SK-N-SH treated with all-trans-retinoic acid at 6 μM for 48 hours (cell line): ENCODE results near the gene SLC39A10.

Source experiments
- ATAC-seq: fragments of 200-7000 bp; cut with Tn5 transposase; 3 replicates; pipeline ENCODE4 v1.9.1; 2020; ENCODE audit warnings: mild to moderate bottlenecking, moderate library complexity
- ARNTL ChIP-seq: fragments of 450-650 bp; formaldehyde crosslinking; IDR thresholded peaks from 2 replicates; pipeline ENCODE4 v1.5.0; 2020; ENCODE audit warnings: low read depth, mild to moderate bottlenecking, moderate library complexity, borderline replicate concordance
- CSDC2 ChIP-seq: fragments of 250-450 bp; sonication (Bioruptor Pico); IDR thresholded peaks from 2 replicates; pipeline ENCODE4 v1.5.0; 2020; ENCODE audit warnings: mild to moderate bottlenecking, moderate library complexity
- ESRRG ChIP-seq: fragments of 250-450 bp; sonication (Bioruptor Pico); IDR thresholded peaks from 2 replicates; pipeline ENCODE4 v1.6.1; 2021; ENCODE audit warnings: mild to moderate bottlenecking
- GLIS3 ChIP-seq: fragments of 250-450 bp; sonication (Bioruptor Pico); IDR thresholded peaks from 2 replicates; pipeline ENCODE4 v1.5.0; 2020; ENCODE audit warnings: mild to moderate bottlenecking, moderate library complexity
- PPARA ChIP-seq: fragments of 250-450 bp; sonication (Bioruptor Pico); IDR thresholded peaks from 2 replicates; pipeline ENCODE4 v1.5.0; 2020; ENCODE audit warnings: mild to moderate bottlenecking, borderline replicate concordance
- RARB ChIP-seq: fragments of 250-450 bp; sonication (Bioruptor Pico); IDR thresholded peaks from 2 replicates; pipeline ENCODE4 v1.8.0; 2021; ENCODE audit warnings: mild to moderate bottlenecking, moderate library complexity
- SNAI2 ChIP-seq: fragments of 250-450 bp; sonication (Bioruptor Pico); IDR thresholded peaks from 2 replicates; pipeline ENCODE4 v1.5.0; 2020; ENCODE audit warnings: mild to moderate bottlenecking, moderate library complexity
- TCF4 ChIP-seq: fragments of 250-450 bp; sonication (Bioruptor Pico); IDR thresholded peaks from 2 replicates; pipeline ENCODE4 v1.8.0; 2021; ENCODE audit warnings: mild to moderate bottlenecking, moderate library complexity, borderline replicate concordance
- TOX ChIP-seq: fragments of 250-450 bp; sonication (Bioruptor Pico); IDR thresholded peaks from 2 replicates; pipeline ENCODE4 v1.8.0; 2021; ENCODE audit warnings: mild to moderate bottlenecking, moderate library complexity, borderline replicate concordance
- ZC3H10 ChIP-seq: fragments of 250-450 bp; sonication (Bioruptor Pico); IDR thresholded peaks from 2 replicates; pipeline ENCODE4 v1.5.1; 2021; ENCODE audit warnings: mild to moderate bottlenecking, moderate library complexity
- ZFP30 ChIP-seq: fragments of 450-650 bp; formaldehyde crosslinking; IDR thresholded peaks from 2 replicates; pipeline ENCODE4 v1.5.0; 2022; ENCODE audit warnings: mild to moderate bottlenecking, moderate library complexity
- ZNF565 ChIP-seq: fragments of 450-650 bp; formaldehyde crosslinking; conservative IDR thresholded peaks from 2 replicates; pipeline ENCODE4 v1.5.0; 2020; ENCODE audit warnings: low read depth, mild to moderate bottlenecking, moderate library complexity
- ZNF70 ChIP-seq: fragments of 450-650 bp; formaldehyde crosslinking; IDR thresholded peaks from 2 replicates; pipeline ENCODE4 v1.5.0; 2020; ENCODE audit warnings: mild to moderate bottlenecking, moderate library complexity
- ZNF8 ChIP-seq: fragments of 450-650 bp; formaldehyde crosslinking; IDR thresholded peaks from 2 replicates; pipeline ENCODE4 v1.5.0; 2020; ENCODE audit warnings: mild to moderate bottlenecking, moderate library complexity
- TF ChIP-seq, protein P1 (sequence below): fragments of 250-450 bp; sonication (Bioruptor Pico); IDR thresholded peaks from 2 replicates; pipeline ENCODE4 v1.8.0; 2020; ENCODE audit warnings: mild to moderate bottlenecking, moderate library complexity, borderline replicate concordance
- TF ChIP-seq, protein P2 (sequence below): fragments of 250-450 bp; sonication (Bioruptor Pico); IDR thresholded peaks from 2 replicates; pipeline ENCODE4 v1.5.0; 2020; ENCODE audit warnings: mild to moderate bottlenecking, moderate library complexity
- TF ChIP-seq, protein P3 (sequence below): fragments of 250-450 bp; sonication (Bioruptor Pico); IDR thresholded peaks from 2 replicates; pipeline ENCODE4 v1.8.0; 2021; ENCODE audit warnings: low read depth, mild to moderate bottlenecking, moderate library complexity, borderline replicate concordance
- TF ChIP-seq, protein P4 (sequence below): fragments of 250-450 bp; sonication (Bioruptor Pico); IDR thresholded peaks from 2 replicates; pipeline ENCODE4 v1.5.1; 2021; ENCODE audit warnings: mild to moderate bottlenecking, moderate library complexity
- TF ChIP-seq, protein P5 (sequence below): fragments of 250-450 bp; sonication (Bioruptor Pico); IDR thresholded peaks from 2 replicates; pipeline ENCODE4 v1.5.1; 2020; ENCODE audit warnings: low read depth, mild to moderate bottlenecking, moderate library complexity

The SLC39A10 gene

DNA sequence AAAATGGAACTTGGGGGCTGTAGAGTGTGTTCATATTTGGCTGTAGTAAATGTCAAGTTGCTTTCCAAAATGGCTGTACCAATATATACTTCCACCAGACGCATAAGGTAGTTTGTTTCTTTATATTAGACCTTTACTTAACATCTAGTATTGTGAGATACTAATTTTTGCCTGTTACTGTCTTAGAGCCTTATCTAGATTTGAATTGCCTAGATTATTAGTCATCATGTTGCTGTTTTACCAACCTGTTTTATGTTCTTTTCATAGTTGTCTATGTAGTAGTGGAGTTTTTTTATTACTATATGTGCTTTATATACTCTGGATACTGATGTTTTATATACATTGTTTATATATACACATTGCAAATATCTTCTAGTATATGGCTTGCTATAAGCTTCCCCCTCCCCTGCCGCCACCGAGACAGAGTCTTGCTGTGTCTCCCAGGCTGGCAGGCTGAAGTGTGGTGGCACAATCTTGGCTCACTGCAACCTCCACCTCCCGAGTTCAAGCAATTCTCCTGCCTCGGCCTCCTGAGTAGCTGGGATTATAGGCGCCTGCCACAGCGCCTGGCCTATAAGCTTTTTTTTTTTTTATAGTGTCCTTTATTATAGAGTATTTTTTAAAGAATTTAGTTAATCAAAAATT is 18.9 kb downstream of the SLC39A10 start:
- TF ChIP-seq PPARA (CRISPR knock-in tag): no peak
- TF ChIP-seq, protein P1, sequence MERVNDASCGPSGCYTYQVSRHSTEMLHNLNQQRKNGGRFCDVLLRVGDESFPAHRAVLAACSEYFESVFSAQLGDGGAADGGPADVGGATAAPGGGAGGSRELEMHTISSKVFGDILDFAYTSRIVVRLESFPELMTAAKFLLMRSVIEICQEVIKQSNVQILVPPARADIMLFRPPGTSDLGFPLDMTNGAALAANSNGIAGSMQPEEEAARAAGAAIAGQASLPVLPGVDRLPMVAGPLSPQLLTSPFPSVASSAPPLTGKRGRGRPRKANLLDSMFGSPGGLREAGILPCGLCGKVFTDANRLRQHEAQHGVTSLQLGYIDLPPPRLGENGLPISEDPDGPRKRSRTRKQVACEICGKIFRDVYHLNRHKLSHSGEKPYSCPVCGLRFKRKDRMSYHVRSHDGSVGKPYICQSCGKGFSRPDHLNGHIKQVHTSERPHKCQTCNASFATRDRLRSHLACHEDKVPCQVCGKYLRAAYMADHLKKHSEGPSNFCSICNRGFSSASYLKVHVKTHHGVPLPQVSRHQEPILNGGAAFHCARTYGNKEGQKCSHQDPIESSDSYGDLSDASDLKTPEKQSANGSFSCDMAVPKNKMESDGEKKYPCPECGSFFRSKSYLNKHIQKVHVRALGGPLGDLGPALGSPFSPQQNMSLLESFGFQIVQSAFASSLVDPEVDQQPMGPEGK (CRISPR knock-in tag): no peak
- TF ChIP-seq ZFP30 (CRISPR knock-in tag): no peak
- TF ChIP-seq, protein P2, sequence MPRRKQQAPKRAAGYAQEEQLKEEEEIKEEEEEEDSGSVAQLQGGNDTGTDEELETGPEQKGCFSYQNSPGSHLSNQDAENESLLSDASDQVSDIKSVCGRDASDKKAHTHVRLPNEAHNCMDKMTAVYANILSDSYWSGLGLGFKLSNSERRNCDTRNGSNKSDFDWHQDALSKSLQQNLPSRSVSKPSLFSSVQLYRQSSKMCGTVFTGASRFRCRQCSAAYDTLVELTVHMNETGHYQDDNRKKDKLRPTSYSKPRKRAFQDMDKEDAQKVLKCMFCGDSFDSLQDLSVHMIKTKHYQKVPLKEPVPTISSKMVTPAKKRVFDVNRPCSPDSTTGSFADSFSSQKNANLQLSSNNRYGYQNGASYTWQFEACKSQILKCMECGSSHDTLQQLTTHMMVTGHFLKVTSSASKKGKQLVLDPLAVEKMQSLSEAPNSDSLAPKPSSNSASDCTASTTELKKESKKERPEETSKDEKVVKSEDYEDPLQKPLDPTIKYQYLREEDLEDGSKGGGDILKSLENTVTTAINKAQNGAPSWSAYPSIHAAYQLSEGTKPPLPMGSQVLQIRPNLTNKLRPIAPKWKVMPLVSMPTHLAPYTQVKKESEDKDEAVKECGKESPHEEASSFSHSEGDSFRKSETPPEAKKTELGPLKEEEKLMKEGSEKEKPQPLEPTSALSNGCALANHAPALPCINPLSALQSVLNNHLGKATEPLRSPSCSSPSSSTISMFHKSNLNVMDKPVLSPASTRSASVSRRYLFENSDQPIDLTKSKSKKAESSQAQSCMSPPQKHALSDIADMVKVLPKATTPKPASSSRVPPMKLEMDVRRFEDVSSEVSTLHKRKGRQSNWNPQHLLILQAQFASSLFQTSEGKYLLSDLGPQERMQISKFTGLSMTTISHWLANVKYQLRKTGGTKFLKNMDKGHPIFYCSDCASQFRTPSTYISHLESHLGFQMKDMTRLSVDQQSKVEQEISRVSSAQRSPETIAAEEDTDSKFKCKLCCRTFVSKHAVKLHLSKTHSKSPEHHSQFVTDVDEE (CRISPR knock-in tag): no peak
- no peak for TF ChIP-seq ZC3H10 (CRISPR knock-in tag)
- no peak for TF ChIP-seq GLIS3
- TF ChIP-seq, protein P3, sequence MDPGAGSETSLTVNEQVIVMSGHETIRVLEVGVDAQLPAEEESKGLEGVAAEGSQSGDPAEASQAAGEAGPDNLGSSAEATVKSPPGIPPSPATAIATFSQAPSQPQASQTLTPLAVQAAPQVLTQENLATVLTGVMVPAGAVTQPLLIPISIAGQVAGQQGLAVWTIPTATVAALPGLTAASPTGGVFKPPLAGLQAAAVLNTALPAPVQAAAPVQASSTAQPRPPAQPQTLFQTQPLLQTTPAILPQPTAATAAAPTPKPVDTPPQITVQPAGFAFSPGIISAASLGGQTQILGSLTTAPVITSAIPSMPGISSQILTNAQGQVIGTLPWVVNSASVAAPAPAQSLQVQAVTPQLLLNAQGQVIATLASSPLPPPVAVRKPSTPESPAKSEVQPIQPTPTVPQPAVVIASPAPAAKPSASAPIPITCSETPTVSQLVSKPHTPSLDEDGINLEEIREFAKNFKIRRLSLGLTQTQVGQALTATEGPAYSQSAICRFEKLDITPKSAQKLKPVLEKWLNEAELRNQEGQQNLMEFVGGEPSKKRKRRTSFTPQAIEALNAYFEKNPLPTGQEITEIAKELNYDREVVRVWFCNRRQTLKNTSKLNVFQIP (CRISPR knock-in tag): no peak
- TF ChIP-seq TCF4 (CRISPR knock-in tag): no peak
- TF ChIP-seq RARB (CRISPR knock-in tag): no peak
- TF ChIP-seq, protein P4, sequence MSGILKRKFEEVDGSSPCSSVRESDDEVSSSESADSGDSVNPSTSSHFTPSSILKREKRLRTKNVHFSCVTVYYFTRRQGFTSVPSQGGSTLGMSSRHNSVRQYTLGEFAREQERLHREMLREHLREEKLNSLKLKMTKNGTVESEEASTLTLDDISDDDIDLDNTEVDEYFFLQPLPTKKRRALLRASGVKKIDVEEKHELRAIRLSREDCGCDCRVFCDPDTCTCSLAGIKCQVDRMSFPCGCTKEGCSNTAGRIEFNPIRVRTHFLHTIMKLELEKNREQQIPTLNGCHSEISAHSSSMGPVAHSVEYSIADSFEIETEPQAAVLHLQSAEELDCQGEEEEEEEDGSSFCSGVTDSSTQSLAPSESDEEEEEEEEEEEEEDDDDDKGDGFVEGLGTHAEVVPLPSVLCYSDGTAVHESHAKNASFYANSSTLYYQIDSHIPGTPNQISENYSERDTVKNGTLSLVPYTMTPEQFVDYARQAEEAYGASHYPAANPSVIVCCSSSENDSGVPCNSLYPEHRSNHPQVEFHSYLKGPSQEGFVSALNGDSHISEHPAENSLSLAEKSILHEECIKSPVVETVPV (CRISPR knock-in tag): no peak
- no peak for TF ChIP-seq TOX (CRISPR knock-in tag)
- no peak for TF ChIP-seq SNAI2 (CRISPR knock-in tag)
- no peak for TF ChIP-seq ZNF70
- ATAC-seq: no peak; the same call in 2 of the 3 replicates

DNA sequence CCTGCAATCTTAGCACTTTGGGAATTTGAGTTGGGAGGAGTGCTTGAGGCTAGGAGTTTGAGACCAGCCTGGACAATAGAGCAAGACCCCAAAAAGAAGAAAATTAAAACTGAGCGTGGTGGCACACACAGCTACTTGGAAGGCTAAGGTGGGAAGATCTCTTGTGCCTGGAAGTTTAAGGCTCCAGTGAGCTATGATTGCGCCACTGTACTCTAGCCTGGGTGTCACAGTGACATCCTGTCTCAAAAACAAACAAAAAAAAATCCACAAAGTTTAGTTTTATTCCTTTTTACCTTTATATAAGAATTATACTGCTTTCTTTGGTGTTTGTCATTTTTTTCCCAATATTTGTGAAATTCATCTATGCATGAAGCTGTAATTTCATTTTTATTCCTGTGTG is 20.3 kb downstream of the SLC39A10 start:
- no peak for TF ChIP-seq TCF4 (CRISPR knock-in tag)

DNA sequence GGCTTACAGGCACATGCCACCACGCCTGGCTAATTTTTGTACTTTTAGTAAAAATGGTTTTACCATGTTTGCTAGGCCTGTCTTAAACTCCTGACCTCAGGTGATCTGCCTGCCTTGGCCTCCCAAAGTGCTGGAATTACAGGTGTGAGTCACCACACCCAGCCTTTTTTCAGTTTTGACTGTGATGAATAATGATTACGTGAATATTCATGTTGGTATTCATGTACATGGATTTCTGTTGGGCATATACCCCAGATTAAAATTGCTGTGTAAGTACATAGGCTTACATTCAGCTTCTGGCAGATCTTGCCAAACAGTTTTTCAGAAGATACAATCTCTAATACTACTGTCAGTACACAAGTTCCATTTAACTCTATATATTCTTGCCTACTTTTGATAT is 20.9 kb downstream of the SLC39A10 start:
- ATAC-seq: no peak
- TF ChIP-seq ZC3H10 (CRISPR knock-in tag): no peak

More for the DNA sequence above, 20.3 kb downstream of the SLC39A10 start:
- no peak for ATAC-seq

DNA sequence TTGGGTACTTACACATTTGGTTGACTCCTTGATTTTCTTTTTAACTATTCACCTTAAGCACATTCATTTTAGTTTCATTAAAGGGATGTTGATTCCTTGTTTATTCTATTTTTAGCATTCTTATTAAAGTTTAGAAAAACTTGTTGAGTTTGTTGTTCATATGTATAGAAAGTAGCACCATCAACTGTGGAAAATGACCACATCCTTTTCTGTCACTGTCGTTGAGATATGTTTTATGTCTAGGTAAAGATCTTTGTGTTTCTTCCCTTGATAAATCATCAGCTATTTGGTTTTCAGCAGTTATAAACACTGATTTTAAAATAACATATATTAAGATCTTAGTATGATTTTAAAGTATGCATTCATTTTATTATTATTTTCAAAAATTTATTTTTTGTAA is 25.1 kb downstream of the SLC39A10 start:
- no peak for ATAC-seq
- TF ChIP-seq ESRRG (CRISPR knock-in tag) (no peak), PPARA (CRISPR knock-in tag) (no peak)

DNA sequence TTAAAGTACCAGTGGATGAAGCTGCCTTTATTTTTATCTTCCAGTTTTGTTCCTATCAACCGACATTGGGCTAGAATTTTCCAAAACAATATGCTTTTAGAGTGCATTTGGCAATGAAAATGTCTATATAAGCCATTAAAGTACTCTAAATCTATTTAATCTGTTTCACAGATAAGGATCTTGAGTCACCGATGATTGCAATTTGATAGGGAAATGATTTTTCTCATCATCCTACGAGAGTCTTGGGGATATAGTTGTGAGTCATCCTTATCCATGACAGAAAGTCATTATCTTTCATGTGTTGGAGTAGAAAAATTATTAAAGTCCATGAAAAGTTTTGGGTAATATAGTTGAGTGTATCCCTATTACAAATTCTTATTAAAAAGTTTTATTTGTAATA is 26.1 kb downstream of the SLC39A10 start:
- peak; percentile 86 for ATAC-seq
- TF ChIP-seq ZNF565 (CRISPR knock-in tag) (no peak), ZNF8 (CRISPR knock-in tag) (no peak), GLIS3 (no peak), PPARA (CRISPR knock-in tag) (no peak), RARB (CRISPR knock-in tag) (no peak), ZC3H10 (CRISPR knock-in tag) (peak; percentile 75), TOX (CRISPR knock-in tag) (peak; percentile 85), SNAI2 (CRISPR knock-in tag) (no peak), CSDC2 (CRISPR knock-in tag) (no peak), ARNTL (CRISPR knock-in tag) (no peak)
- TF ChIP-seq, protein P2 (CRISPR knock-in tag): no peak
- TF ChIP-seq, protein P3 (CRISPR knock-in tag): no peak
- TF ChIP-seq, protein P5, sequence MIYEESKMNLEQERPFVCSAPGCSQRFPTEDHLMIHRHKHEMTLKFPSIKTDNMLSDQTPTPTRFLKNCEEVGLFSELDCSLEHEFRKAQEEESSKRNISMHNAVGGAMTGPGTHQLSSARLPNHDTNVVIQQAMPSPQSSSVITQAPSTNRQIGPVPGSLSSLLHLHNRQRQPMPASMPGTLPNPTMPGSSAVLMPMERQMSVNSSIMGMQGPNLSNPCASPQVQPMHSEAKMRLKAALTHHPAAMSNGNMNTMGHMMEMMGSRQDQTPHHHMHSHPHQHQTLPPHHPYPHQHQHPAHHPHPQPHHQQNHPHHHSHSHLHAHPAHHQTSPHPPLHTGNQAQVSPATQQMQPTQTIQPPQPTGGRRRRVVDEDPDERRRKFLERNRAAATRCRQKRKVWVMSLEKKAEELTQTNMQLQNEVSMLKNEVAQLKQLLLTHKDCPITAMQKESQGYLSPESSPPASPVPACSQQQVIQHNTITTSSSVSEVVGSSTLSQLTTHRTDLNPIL (CRISPR knock-in tag): no peak
